A549 treated with dexamethasone at 1 μM for 4 hours (cell line): ENCODE results near the gene STIM2. TPM values are rescaled to one million over a fixed set of nuclear protein-coding genes. Genes with fewer than 3 reads are reported as not detected.

Source experiments
- total RNA-seq: library from RNA; stranded (reverse); fragments of 200-300 nt; extraction: Qiagen RNA extraction; gene quantifications from 5 replicates; pipeline ENCODE4 v1.2.3, GENCODE V29; 2022

Gene STIM2
- 9.5 to 13.3 TPM (median 13.0 TPM) in 5 replicates for total RNA-seq

DNA sequence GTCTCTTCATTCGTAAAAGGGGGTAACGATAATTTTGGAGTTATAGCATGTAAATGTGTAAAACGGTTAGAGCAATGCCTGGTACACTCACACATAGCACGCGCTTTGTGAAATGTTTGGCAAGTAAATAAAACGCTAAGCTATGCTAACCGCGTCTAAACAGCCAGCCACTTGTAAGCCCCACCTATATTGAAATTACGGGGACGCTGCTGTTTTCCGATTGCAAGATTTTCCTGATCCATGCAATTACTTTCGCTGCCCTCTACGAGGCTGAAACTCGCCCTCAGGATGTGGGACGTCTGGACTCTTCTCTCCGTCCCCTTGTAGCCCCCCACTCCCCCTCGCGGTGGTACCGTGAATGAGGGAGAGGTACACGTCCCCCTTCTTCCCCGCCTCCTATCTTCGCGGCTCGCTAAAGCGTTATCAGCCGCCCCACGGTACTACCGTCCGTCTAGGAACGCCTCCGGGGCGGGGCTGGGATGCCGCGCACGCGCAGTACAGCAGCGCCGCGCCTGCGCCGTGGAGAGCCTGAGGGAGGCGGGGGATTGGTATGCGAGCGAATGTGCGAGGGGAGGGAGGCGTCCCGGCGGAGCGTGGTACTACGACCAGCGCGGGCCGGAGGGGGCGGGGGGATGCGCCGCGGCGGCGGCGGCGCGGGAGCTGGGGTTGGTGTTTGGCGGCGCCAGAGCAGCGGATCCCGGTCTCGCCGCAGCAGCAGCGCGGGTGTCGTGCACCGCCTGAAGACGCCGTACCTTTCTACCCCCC is at the start of gene STIM2:
STIM2 (plus strand) TSS at position 685 of the 765 bp plus-strand sequence.

